ENCODE measurements around the gene SNX17.
A peak's percentile ranks its signal among the peaks of the same experiment; 100 is the strongest.
"Not testable (repeated sequence)": the region's sequence is repeated elsewhere in the genome, so short reads cannot be mapped to it uniquely, and the experiment has no call there.

Gene SNX17

GRCh38 chr2:27370026-27370815 is at the start of gene SNX17, which contains the start of gene EIF2B4:
SNX17 (plus strand) TSS chr2:27370616; CDS start chr2:27370744, 128 bp downstream.
EIF2B4 (minus strand) TSS chr2:27370338; CDS start chr2:27370314, 24 bp downstream.
- DNase-seq (ENCODE audit: low read depth, low spot score) = peak; percentile 99

- DNase-seq (ENCODE audit: low read depth, low spot score) = peak; percentile 89
Observed at GRCh38 chr2:27320958-27321543, 49.4 kb upstream of the SNX17 start.

- peak; percentile 19 for DNase-seq (ENCODE audit: low read depth, low spot score)
Observed at GRCh38 chr2:27322301-27322765, 48.1 kb upstream of the SNX17 start.

GRCh38 chr2:27322766-27323595 is 47.4 kb upstream of the SNX17 start, which contains the start of gene MPV17:
MPV17 (minus strand) TSS chr2:27323097; CDS start chr2:27322517, 580 bp downstream.
- peak; percentile 95 for DNase-seq (ENCODE audit: low read depth, low spot score)

GRCh38 chr2:27323596-27324285 is 46.7 kb upstream of the SNX17 start:
- no peak for DNase-seq (ENCODE audit: low read depth, low spot score)

GRCh38 chr2:27324720-27325119 is 45.7 kb upstream of the SNX17 start:
- no peak for DNase-seq (ENCODE audit: low read depth, low spot score)

GRCh38 chr2:27335311-27335710 is 35.1 kb upstream of the SNX17 start:
- no peak for DNase-seq (ENCODE audit: low read depth, low spot score)

- no peak for DNase-seq (ENCODE audit: low read depth, low spot score)
Observed at GRCh38 chr2:27336173-27336572, 34.2 kb upstream of the SNX17 start.

GRCh38 chr2:27347641-27348040 is 22.8 kb upstream of the SNX17 start:
- no peak for DNase-seq (ENCODE audit: low read depth, low spot score)

- no peak for DNase-seq (ENCODE audit: low read depth, low spot score)
Observed at GRCh38 chr2:27350106-27350693, 20.2 kb upstream of the SNX17 start.

- DNase-seq (ENCODE audit: low read depth, low spot score) = no peak
Observed at GRCh38 chr2:27351802-27352598, 18.4 kb upstream of the SNX17 start.

GRCh38 chr2:27353386-27353761 is 17.0 kb upstream of the SNX17 start:
- DNase-seq (ENCODE audit: low read depth, low spot score) = not testable (repeated sequence)

- no peak for DNase-seq (ENCODE audit: low read depth, low spot score)
Observed at GRCh38 chr2:27353762-27354596, 16.4 kb upstream of the SNX17 start.

GRCh38 chr2:27354597-27354927 is 15.9 kb upstream of the SNX17 start:
- DNase-seq (ENCODE audit: low read depth, low spot score) = no peak

- peak; percentile 79 for DNase-seq (ENCODE audit: low read depth, low spot score)
Observed at GRCh38 chr2:27356056-27356381, 14.4 kb upstream of the SNX17 start.

GRCh38 chr2:27356382-27357181 is 13.8 kb upstream of the SNX17 start, which contains the start of gene GTF3C2:
GTF3C2 (minus strand) TSS chr2:27356764; CDS start chr2:27343554, 13,210 bp downstream.
- peak; percentile 99 for DNase-seq (ENCODE audit: low read depth, low spot score)

GRCh38 chr2:27362678-27363420 is 7.6 kb upstream of the SNX17 start:
- no peak for DNase-seq (ENCODE audit: low read depth, low spot score)

GRCh38 chr2:27363933-27364332 is 6.5 kb upstream of the SNX17 start:
- no peak for DNase-seq (ENCODE audit: low read depth, low spot score)
